ENCODE data around the gene YWHAQ. TPM values are rescaled to one million over a fixed set of nuclear protein-coding genes. Genes with fewer than 3 reads are reported as not detected.

Gene YWHAQ
- total RNA-seq, 1 donor from 2014 or later = 408 TPM

DNA sequence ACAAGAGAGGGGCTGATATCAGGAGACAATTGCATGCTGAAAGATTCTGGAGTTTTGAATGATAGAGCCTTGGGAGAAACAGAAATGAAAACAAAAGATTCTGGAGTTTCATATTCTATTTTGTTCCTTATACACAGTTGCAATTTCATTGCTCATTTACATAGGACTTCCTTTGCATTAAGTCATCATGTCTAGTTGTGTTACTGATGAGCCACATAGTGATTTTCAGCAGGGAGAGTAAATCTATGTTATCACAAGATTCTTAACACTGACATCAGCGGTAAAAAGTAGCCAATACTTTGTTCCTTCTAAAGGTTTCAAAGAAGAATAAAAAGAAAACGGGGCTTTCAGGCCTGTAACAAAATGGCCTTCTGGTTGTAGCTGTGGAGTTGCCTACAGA, 82.3 kb downstream of the YWHAQ start:
- H3K4me3 Mint-ChIP-seq (ENCODE audit: unreplicated experiment) = peak overlapping the region; percentile 12
- no peak for FAIRE-seq
- TF ChIP-seq, protein P1, sequence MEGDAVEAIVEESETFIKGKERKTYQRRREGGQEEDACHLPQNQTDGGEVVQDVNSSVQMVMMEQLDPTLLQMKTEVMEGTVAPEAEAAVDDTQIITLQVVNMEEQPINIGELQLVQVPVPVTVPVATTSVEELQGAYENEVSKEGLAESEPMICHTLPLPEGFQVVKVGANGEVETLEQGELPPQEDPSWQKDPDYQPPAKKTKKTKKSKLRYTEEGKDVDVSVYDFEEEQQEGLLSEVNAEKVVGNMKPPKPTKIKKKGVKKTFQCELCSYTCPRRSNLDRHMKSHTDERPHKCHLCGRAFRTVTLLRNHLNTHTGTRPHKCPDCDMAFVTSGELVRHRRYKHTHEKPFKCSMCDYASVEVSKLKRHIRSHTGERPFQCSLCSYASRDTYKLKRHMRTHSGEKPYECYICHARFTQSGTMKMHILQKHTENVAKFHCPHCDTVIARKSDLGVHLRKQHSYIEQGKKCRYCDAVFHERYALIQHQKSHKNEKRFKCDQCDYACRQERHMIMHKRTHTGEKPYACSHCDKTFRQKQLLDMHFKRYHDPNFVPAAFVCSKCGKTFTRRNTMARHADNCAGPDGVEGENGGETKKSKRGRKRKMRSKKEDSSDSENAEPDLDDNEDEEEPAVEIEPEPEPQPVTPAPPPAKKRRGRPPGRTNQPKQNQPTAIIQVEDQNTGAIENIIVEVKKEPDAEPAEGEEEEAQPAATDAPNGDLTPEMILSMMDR (IDR thresholded peaks at IDR 0.05; ENCODE audit: insufficient read depth, low read depth, low read length) = no peak
- no peak for TF ChIP-seq EZH2 (IDR thresholded peaks at IDR 0.05; ENCODE audit: insufficient read depth, low read length)

DNA sequence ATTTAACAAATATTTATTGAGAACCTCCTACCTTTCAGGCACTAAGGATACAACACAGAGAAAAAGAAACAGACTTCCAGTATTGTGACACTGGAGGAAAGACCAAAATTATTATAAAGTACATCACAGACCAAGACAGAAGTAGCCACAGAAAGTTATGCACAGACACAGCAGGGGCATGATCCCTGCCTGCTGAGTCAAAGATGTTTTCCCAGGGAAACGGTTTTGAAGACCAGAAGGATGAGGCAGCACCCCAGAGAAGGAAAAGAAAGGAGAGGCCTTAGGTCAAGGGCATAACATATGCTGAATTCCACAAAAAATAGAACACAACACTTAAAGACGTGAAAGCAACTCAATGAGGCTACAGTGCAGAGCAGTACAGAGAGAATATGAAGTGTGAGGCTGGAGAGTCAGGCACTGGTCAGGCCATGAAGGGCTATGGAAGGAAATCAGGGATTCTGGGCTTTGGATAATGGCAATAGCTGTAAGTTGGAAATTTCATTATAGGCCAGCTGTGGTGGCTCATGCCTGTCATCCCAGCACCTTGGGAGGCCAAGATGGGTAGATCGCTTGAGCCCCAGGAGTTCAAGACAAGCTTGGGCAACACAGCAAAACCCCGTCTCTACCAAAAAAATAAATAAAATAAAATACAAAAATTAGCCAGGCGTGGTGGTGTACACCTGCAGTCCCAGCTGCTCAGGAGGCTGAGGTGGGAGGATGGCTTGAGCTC, 83.4 kb downstream of the YWHAQ start:
- Histone ChIP-seq H2AFZ (ENCODE audit: low read depth, low read length) (no peak overlapping the region), H3K9ac (ENCODE audit: low read length) (no peak overlapping the region), H3K4me3 (ENCODE audit: insufficient read depth, low read depth, low read length) (no peak overlapping the region), H3K36me3 (ENCODE audit: insufficient read depth, low read length) (no peaks in the 10 kb centered on the region), H3K79me2 (ENCODE audit: insufficient read depth, low read length) (peaks cover 98% of the 10 kb centered on the region), H4K20me1 (ENCODE audit: insufficient read depth, low read length) (peaks cover 77% of the 10 kb centered on the region), H3K9me3 (ENCODE audit: insufficient read depth, low read depth, low read length) (no peaks in the 10 kb centered on the region), H3K4me1 (ENCODE audit: insufficient read depth, low read length) (peaks cover 29% of the 10 kb centered on the region), H3K4me2 (ENCODE audit: low read length) (peak overlapping the region; percentile 43), H3K27ac (ENCODE audit: low read depth, low read length) (peak overlapping the region; percentile 29), H3K27me3 (ENCODE audit: insufficient read depth, low read length) (no peaks in the 10 kb centered on the region)
- Mint-ChIP-seq H3K27ac (ENCODE audit: unreplicated experiment) (peak overlapping the region; percentile 93), H3K9me3 (ENCODE audit: unreplicated experiment) (no peaks in the 10 kb centered on the region), H3K4me3 (ENCODE audit: unreplicated experiment) (peak overlapping the region; percentile 72), H3K27me3 (ENCODE audit: low read depth, unreplicated experiment) (no peaks in the 10 kb centered on the region), H3K36me3 (ENCODE audit: low read depth, unreplicated experiment) (peaks cover 3% of the 10 kb centered on the region), H3K4me1 (ENCODE audit: low read depth, unreplicated experiment) (peaks cover 45% of the 10 kb centered on the region)
- no peak for FAIRE-seq
- no peak for TF ChIP-seq EZH2 (IDR thresholded peaks at IDR 0.05; ENCODE audit: insufficient read depth, low read length)
- TF ChIP-seq, protein P1 (IDR thresholded peaks at IDR 0.05; ENCODE audit: insufficient read depth, low read depth, low read length) = no peak
- peak; percentile 46 for DNase-seq (ENCODE audit: low read depth)

More for the DNA sequence above, 82.3 kb downstream of the YWHAQ start:
- Histone ChIP-seq H3K4me2 (ENCODE audit: low read length) (peak overlapping the region; percentile 31), H2AFZ (ENCODE audit: low read depth, low read length) (no peak overlapping the region), H3K27me3 (ENCODE audit: insufficient read depth, low read length) (no peaks in the 10 kb centered on the region), H3K4me1 (ENCODE audit: insufficient read depth, low read length) (peaks cover 36% of the 10 kb centered on the region), H3K79me2 (ENCODE audit: insufficient read depth, low read length) (peaks cover 97% of the 10 kb centered on the region), H3K4me3 (ENCODE audit: insufficient read depth, low read depth, low read length) (no peak overlapping the region), H4K20me1 (ENCODE audit: insufficient read depth, low read length) (peaks cover 83% of the 10 kb centered on the region), H3K36me3 (ENCODE audit: insufficient read depth, low read length) (no peaks in the 10 kb centered on the region), H3K27ac (ENCODE audit: low read depth, low read length) (peak overlapping the region; percentile 32), H3K9me3 (ENCODE audit: insufficient read depth, low read depth, low read length) (no peaks in the 10 kb centered on the region), H3K9ac (ENCODE audit: low read length) (no peak overlapping the region)
- Mint-ChIP-seq H3K9me3 (ENCODE audit: unreplicated experiment) (no peaks in the 10 kb centered on the region), H3K4me1 (ENCODE audit: low read depth, unreplicated experiment) (peaks cover 48% of the 10 kb centered on the region), H3K27ac (ENCODE audit: unreplicated experiment) (peak overlapping the region; percentile 79), H3K36me3 (ENCODE audit: low read depth, unreplicated experiment) (peaks cover 3% of the 10 kb centered on the region), H3K27me3 (ENCODE audit: low read depth, unreplicated experiment) (no peaks in the 10 kb centered on the region)
- DNase-seq (ENCODE audit: low read depth) = no peak

DNA sequence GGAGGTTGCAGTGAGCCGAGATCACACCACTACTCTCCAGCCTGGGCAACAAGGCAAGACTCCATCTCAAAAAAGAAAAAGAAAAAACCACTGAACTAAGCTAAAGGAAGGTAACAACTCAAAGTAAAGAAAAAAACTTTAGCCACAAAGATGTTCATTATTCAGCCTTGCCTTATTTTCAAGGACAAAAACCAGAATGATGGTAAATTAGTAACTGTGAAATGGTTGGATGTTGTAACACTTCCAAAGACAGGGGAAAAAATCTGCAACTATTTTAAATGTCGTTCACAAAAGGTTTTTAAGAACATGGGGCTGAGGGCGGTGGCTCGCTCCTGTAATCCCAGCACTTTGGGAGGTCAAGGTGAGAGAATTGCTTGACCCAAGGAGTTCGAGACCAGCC, 85.3 kb downstream of the YWHAQ start:
- Histone ChIP-seq H2AFZ (ENCODE audit: low read depth, low read length) (no peak overlapping the region), H3K27ac (ENCODE audit: low read depth, low read length) (no peak overlapping the region), H3K4me3 (ENCODE audit: insufficient read depth, low read depth, low read length) (no peak overlapping the region), H3K27me3 (ENCODE audit: insufficient read depth, low read length) (no peaks in the 10 kb centered on the region), H3K4me2 (ENCODE audit: low read length) (no peak overlapping the region), H3K9ac (ENCODE audit: low read length) (no peak overlapping the region), H3K79me2 (ENCODE audit: insufficient read depth, low read length) (peaks cover 99% of the 10 kb centered on the region), H3K36me3 (ENCODE audit: insufficient read depth, low read length) (no peaks in the 10 kb centered on the region), H3K9me3 (ENCODE audit: insufficient read depth, low read depth, low read length) (no peaks in the 10 kb centered on the region), H4K20me1 (ENCODE audit: insufficient read depth, low read length) (peaks cover 76% of the 10 kb centered on the region), H3K4me1 (ENCODE audit: insufficient read depth, low read length) (peaks cover 20% of the 10 kb centered on the region)
- FAIRE-seq (no peak), DNase-seq (ENCODE audit: low read depth) (no peak)
- peaks cover 3% of the 10 kb centered on the region for H3K36me3 Mint-ChIP-seq (ENCODE audit: low read depth, unreplicated experiment)
- H3K27me3 Mint-ChIP-seq (ENCODE audit: low read depth, unreplicated experiment) = no peaks in the 10 kb centered on the region
- H3K4me1 Mint-ChIP-seq (ENCODE audit: low read depth, unreplicated experiment) = peaks cover 40% of the 10 kb centered on the region
- no peak for TF ChIP-seq EZH2 (IDR thresholded peaks at IDR 0.05; ENCODE audit: insufficient read depth, low read length)
- TF ChIP-seq, protein P1 (IDR thresholded peaks at IDR 0.05; ENCODE audit: insufficient read depth, low read depth, low read length) = no peak
- H3K9me3 Mint-ChIP-seq (ENCODE audit: unreplicated experiment) = no peaks in the 10 kb centered on the region
- no peak overlapping the region for H3K4me3 Mint-ChIP-seq (ENCODE audit: unreplicated experiment)
- no peak overlapping the region for H3K27ac Mint-ChIP-seq (ENCODE audit: unreplicated experiment)

Measured in astrocyte (in vitro differentiated cells and primary cell).